Measurements from ENCODE around the gene HS6ST1.
A peak's percentile ranks its signal among the peaks of the same experiment; 100 is the strongest.
"Not testable (repeated sequence)": the region's sequence is repeated elsewhere in the genome, so short reads cannot be mapped to it uniquely, and the experiment has no call there.

HS6ST1 gene

DNA sequence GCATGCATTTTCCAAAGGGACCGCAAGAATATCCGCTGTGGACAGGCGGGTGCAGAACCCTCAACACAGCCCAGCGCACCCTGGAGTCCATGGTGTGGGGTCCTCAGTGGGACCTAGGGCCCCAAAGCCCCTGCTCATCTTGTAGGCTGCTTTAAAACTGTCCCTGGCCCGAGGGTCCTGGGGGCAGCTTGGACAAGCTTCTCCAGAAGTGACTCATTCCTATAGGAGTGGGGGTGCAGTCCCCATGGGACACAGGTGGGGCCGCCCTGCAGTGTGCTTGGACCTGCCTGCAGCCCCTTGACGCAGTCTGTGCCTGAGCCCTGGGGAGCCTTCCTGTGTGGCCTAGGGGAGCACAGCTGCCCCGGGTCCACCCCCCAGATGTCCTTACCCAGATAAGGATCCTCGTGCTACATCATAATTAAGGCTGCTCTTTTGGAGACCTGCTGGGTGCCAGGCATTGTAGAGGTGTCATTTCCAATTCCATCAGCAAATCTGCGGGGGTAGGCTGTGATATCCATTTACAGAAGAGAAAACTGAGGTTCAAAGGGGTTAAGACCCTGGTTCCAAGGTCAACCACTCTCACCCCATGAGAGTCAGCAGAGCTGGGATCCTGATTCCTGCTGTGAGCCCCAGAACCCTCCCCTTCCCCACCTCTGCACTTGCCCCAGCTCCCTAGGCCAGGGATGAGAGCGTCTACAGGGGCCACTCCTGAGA, 1.7 kb upstream of the HS6ST1 start:
- H3K4me3 ChIP-seq (ENCODE audit: low read length in 2 of 2), result no peak overlapping the region
- peaks cover 0 to 1% of the 10 kb centered on the region in 2 donors for H3K36me3 ChIP-seq (ENCODE audit: control insufficient read depth in 2 of 2, insufficient read depth in 2 of 2, low read length in 2 of 2)
- peaks cover 60% of the 10 kb centered on the region for H3K4me1 ChIP-seq (ENCODE audit: control insufficient read depth, insufficient read depth, low read length)
- no peaks in the 10 kb centered on the region for H3K27me3 ChIP-seq (ENCODE audit: control insufficient read depth in 1 of 2, insufficient read depth in 2 of 2, low read length in 2 of 2)
- H3K27ac ChIP-seq (ENCODE audit: low read length), result no peak overlapping the region
- no peak overlapping the region for H3K9ac ChIP-seq (ENCODE audit: low read length in 2 of 2)
- no peaks in the 10 kb centered on the region for H3K9me3 ChIP-seq (ENCODE audit: control insufficient read depth in 2 of 2, low read length in 2 of 2)

DNA sequence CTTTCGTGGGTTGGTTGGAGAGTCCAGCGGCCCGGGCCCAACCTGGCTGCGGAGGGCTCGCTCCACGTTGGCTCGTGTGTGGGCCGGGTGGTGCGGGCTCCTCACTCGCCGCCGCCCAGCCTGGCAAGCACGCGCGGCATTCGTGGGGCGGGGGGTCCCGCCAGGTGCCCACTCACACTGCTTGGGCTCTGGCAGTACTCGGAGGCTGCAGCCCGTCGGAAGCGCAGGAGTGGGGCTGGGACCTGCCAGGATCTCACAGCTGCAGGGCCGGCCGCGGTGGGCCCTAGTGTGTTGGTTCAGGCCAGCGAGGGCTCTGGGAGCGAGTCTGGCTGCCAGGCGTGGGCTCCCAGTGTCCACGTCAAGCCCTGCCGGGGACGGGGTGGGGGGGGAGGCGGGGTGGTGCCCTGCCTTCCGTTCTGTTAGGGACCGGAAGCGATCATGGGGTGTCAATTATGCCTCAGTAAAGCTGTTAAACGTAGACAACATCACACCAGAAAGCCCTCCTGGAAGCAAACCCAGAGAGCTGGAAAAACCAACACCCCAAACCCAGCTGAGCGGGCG, 1.0 kb upstream of the HS6ST1 start:
- Histone ChIP-seq H3K4me1 (ENCODE audit: control insufficient read depth, insufficient read depth, low read length) (peaks cover 59% of the 10 kb centered on the region), H3K9ac (ENCODE audit: low read length in 2 of 2) (no peak overlapping the region), H3K27ac (ENCODE audit: low read length) (no peak overlapping the region), H3K4me3 (ENCODE audit: low read length in 2 of 2) (no peak overlapping the region), H3K36me3 (ENCODE audit: control insufficient read depth in 2 of 2, insufficient read depth in 2 of 2, low read length in 2 of 2) (peaks cover 0 to 2% of the 10 kb centered on the region in 2 donors), H3K27me3 (ENCODE audit: control insufficient read depth in 1 of 2, insufficient read depth in 2 of 2, low read length in 2 of 2) (no peaks in the 10 kb centered on the region), H3K9me3 (ENCODE audit: control insufficient read depth in 2 of 2, low read length in 2 of 2) (no peaks in the 10 kb centered on the region)

DNA sequence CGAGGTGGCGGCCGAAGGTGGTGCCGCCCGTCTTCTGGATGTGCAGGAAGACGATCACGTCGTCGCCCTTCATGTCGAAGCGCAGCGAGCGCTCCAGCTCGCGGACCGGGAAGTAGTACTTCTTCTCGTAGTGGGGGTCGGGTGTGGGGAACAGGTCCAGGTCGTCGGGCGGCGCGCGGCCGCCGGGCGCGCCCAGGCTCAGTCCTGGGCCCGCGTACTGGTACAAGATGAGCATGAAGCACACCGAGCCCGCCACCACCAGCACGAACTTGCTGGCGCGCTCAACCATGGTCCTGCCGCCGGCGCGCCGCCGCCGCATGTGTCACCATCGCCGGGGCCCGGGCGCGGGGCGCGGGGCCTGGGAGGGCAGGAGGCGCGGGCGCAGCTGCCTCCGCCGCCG, 423 bp downstream of the HS6ST1 start:
- not testable (repeated sequence) for H3K27ac ChIP-seq (ENCODE audit: low read length); H3K36me3 ChIP-seq (ENCODE audit: control insufficient read depth in 2 of 2, insufficient read depth in 2 of 2, low read length in 2 of 2); H3K9ac ChIP-seq (ENCODE audit: low read length in 2 of 2); H3K9me3 ChIP-seq (ENCODE audit: control insufficient read depth in 2 of 2, low read length in 2 of 2); H3K27me3 ChIP-seq (ENCODE audit: control insufficient read depth in 1 of 2, insufficient read depth in 2 of 2, low read length in 2 of 2)
- Histone ChIP-seq H3K4me1 (ENCODE audit: control insufficient read depth, insufficient read depth, low read length) (peaks cover 63% of the 10 kb centered on the region), H3K4me3 (ENCODE audit: low read length in 2 of 2) (peak overlapping the region; percentile 46 to 83)

DNA sequence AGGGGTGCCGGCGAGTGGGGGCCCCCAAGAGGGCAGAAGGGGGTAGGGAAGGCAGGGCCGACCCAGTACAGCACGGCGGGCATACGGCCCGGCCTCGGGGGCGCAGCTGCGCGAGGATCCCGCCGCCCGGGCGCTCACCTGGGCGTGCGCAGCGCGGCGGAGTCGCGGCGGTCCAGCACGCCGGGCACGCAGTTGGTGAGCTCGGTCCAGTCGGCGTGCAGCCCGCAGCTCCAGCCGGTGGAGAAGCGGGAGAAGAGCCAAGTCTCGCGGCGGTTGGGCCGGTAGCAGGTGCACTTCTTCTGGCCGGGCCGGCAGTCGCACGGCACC, 806 bp downstream of the HS6ST1 start:
- Histone ChIP-seq H3K4me1 (ENCODE audit: control insufficient read depth, insufficient read depth, low read length) (peaks cover 61% of the 10 kb centered on the region), H3K9ac (ENCODE audit: low read length in 2 of 2) (peak overlapping the region; percentile 60 to 70), H3K4me3 (ENCODE audit: low read length in 2 of 2) (peak overlapping the region; percentile 82 to 83)
- H3K27me3 ChIP-seq (ENCODE audit: control insufficient read depth in 1 of 2, insufficient read depth in 2 of 2, low read length in 2 of 2); H3K27ac ChIP-seq (ENCODE audit: low read length); H3K36me3 ChIP-seq (ENCODE audit: control insufficient read depth in 2 of 2, insufficient read depth in 2 of 2, low read length in 2 of 2); H3K9me3 ChIP-seq (ENCODE audit: control insufficient read depth in 2 of 2, low read length in 2 of 2): not testable (repeated sequence)

DNA sequence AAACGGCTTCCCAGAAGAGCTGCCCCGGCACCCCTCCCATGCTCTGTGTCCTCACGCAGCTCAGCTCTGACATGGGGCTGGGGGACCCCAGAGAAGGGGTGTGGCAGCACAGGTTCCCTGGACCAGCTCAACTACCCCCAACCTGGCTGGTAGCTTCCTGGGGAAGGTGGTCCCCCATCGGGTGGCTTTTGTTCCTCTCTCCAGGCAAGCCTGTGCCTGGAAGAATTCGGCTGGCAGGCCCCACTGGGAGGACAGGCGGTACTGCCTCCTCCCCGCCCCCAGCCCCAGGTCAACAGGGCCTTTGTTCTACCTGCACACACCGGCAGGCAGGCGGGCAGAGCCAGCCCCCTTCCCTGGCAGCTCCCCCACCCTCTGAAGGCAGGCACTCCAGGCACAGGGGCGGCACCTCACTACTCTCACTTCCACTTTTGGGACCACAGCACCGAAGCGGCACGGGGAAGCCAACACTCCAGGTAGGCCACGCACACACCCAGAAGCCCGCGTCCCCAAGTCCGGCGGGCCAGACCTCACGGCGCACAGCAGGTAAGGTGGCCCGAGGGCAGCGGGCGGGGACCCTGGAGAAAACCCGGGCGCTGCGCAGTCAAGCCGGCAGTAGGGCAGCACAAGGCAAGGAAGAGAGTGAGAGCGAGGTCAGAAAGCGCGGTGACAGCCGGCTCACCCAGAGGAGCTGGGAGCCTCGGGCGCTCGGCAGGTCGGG, 1.3 kb downstream of the HS6ST1 start:
- peaks cover 0 to 2% of the 10 kb centered on the region in 2 donors for H3K36me3 ChIP-seq (ENCODE audit: control insufficient read depth in 2 of 2, insufficient read depth in 2 of 2, low read length in 2 of 2)
- no peaks in the 10 kb centered on the region for H3K9me3 ChIP-seq (ENCODE audit: control insufficient read depth in 2 of 2, low read length in 2 of 2)
- H3K27ac ChIP-seq (ENCODE audit: low read length), result no peak overlapping the region
- peaks cover 55% of the 10 kb centered on the region for H3K4me1 ChIP-seq (ENCODE audit: control insufficient read depth, insufficient read depth, low read length)
- peak overlapping the region; percentile 82 to 83 for H3K4me3 ChIP-seq (ENCODE audit: low read length in 2 of 2)
- H3K9ac ChIP-seq (ENCODE audit: low read length in 2 of 2), result peak overlapping the region; percentile 60 to 70
- H3K27me3 ChIP-seq (ENCODE audit: control insufficient read depth in 1 of 2, insufficient read depth in 2 of 2, low read length in 2 of 2), result no peaks in the 10 kb centered on the region

DNA sequence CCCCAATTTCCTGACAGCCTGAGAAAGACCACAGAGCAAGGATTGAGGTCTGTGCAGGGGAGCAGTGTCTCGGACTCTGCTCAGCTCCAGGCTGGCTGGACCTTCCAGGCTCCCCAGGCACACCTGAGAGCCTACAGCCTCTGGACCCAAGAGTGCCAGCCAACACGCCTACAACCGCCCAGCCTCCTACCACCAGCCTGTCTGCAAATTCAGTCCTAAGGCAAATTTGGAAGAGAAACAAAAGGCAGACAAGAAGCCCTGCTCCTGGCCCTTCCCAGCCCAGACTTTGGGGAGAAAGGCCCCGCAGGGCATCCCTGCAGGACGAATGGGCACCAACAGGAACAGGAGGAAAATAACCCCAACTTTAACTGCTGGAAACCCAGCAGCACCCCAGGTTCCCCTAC, 1.9 kb downstream of the HS6ST1 start:
- Histone ChIP-seq H3K9ac (ENCODE audit: low read length in 2 of 2) (peak overlapping the region; percentile 60 to 70), H3K4me1 (ENCODE audit: control insufficient read depth, insufficient read depth, low read length) (peaks cover 52% of the 10 kb centered on the region), H3K9me3 (ENCODE audit: control insufficient read depth in 2 of 2, low read length in 2 of 2) (no peaks in the 10 kb centered on the region), H3K36me3 (ENCODE audit: control insufficient read depth in 2 of 2, insufficient read depth in 2 of 2, low read length in 2 of 2) (peaks cover 0 to 2% of the 10 kb centered on the region in 2 donors), H3K27ac (ENCODE audit: low read length) (no peak overlapping the region), H3K27me3 (ENCODE audit: control insufficient read depth in 1 of 2, insufficient read depth in 2 of 2, low read length in 2 of 2) (no peaks in the 10 kb centered on the region), H3K4me3 (ENCODE audit: low read length in 2 of 2) (peak overlapping the region; percentile 82 to 83)

DNA sequence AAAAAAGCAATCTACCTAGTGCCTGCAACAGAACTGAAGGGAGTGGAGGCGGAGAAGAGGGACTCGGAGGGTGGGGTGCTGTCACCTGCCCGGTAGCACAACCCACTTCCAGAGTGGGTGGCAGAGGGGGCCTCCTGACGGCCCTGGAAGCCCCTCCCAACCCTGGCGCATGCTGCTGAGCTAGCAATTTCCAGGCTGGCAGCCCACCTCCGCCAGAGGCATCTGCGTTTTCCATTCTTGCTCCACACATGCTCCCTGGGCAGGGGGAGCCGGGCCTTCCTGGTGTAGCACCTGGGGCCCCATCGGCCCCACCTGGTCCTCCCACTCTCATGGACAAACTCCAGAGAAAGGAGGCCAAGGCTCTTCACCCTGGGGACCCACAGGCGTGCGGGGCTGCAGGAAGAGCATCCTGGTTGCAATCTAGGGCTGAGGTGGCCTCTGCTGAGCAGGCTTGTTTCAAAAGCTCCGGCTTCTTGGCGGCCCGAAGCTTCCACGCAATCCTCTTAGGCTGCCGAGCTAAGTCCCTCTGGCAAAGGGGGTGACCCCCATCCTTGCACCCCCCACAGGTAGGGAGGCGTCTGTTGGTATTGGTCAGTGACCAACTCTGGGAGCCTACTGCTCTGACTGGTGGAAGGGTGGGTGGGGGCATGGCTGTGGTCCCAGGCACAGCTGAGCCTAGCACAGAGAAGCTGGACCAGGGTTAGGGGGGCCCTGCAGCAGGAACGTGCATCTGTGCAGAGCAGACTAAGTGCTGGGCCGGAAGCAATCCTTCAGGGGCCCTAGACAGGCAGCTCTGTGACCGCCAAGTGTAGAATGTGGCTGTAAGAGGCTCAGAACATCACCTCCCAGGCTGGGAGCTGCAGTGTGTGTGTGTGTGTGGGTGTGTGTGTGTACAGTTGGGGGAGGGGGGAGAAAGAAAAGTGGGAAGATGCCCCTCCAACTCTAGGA, 2.6 kb downstream of the HS6ST1 start:
- H3K36me3 ChIP-seq (ENCODE audit: control insufficient read depth in 2 of 2, insufficient read depth in 2 of 2, low read length in 2 of 2), result peaks cover 0 to 2% of the 10 kb centered on the region in 2 donors
- peak overlapping the region; percentile 60 to 70 for H3K9ac ChIP-seq (ENCODE audit: low read length in 2 of 2)
- no peaks in the 10 kb centered on the region for H3K27me3 ChIP-seq (ENCODE audit: control insufficient read depth in 1 of 2, insufficient read depth in 2 of 2, low read length in 2 of 2)
- H3K4me1 ChIP-seq (ENCODE audit: control insufficient read depth, insufficient read depth, low read length), result peaks cover 50% of the 10 kb centered on the region
- H3K27ac ChIP-seq (ENCODE audit: low read length), result no peak overlapping the region
- H3K9me3 ChIP-seq (ENCODE audit: control insufficient read depth in 2 of 2, low read length in 2 of 2), result no peaks in the 10 kb centered on the region
- H3K4me3 ChIP-seq (ENCODE audit: low read length in 2 of 2), result peak overlapping the region; percentile 82 to 83

DNA sequence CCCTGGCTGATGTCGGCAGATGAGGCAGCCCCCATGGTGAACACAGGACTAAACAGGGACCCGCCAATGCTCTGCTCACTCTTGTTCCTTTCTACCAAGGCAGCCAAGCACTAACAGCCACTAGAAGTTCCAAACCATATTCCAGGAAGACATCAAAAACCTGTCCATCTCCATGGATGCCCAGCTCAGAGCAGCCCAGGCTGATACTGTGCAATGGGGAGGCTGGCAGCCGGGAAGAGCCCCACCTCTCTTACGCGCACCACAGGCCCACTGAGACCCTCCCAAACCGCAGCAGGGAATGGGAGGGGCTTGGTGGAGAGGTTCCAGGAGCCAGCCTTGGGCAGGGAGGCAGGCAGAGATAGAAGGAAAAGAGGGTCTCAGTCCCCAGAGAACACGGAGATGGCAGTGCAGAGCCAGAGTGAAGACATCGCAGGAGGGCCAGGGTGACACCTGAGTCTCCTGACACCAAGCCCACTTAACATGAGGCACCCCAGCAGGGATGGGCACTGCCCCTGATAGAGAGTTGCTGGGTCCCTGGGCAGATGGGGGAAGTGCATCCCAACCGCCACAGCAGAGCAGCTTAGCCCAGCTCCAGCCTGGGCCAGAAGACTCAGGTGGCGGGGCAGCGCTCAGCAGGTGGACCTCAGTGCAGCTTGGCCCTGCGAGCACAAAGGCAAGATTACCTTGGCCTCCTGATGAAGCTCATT, 3.4 kb downstream of the HS6ST1 start:
- peaks cover 56% of the 10 kb centered on the region for H3K4me1 ChIP-seq (ENCODE audit: control insufficient read depth, insufficient read depth, low read length)
- no peak overlapping the region for H3K27ac ChIP-seq (ENCODE audit: low read length)
- peak overlapping the region; percentile 4 to 22 for H3K4me3 ChIP-seq (ENCODE audit: low read length in 2 of 2)
- no peaks in the 10 kb centered on the region for H3K27me3 ChIP-seq (ENCODE audit: control insufficient read depth in 1 of 2, insufficient read depth in 2 of 2, low read length in 2 of 2)
- H3K9me3 ChIP-seq (ENCODE audit: control insufficient read depth in 2 of 2, low read length in 2 of 2), result no peaks in the 10 kb centered on the region
- peaks cover 0 to 2% of the 10 kb centered on the region in 2 donors for H3K36me3 ChIP-seq (ENCODE audit: control insufficient read depth in 2 of 2, insufficient read depth in 2 of 2, low read length in 2 of 2)
- H3K9ac ChIP-seq (ENCODE audit: low read length in 2 of 2), result no peak overlapping the region

DNA sequence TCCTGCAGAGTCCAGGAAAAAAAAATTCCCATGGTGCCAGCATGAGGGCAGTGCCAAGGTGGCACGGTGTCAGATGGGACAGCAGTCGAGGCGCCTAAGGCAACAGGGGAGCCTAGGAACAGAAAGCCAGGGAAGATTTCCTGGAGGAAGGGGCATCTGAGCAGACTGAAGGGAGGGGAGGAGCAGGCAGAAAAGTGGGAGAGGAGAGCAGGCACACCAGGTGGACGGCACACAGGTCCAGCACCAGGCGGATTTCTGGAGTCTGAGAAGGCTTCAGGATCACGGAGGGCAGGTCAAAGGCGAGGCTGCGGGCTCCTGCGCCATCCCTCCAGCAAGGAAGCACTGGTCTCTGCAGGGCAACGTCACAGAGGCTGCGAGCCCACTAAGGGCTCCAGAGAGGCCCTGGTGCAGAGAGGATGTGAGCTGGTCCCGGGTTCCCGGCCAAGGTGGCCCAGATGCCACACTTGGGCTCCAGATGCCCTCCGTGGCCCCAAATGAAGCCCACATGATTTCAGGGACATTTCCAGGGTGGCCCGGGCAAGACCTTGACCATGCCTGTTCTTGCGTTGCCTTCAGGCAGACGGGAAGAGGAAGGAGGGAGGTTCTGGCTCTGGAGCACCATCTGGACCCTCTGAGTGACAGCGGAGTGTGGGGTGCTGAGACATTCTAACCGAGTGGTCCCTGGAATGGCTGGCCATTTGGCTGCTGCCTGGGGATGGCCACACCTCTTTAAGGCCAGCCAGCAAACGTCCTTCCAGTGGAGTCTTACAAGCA, 4.1 kb downstream of the HS6ST1 start:
- Histone ChIP-seq H3K9me3 (ENCODE audit: control insufficient read depth in 2 of 2, low read length in 2 of 2) (no peaks in the 10 kb centered on the region), H3K4me3 (ENCODE audit: low read length in 2 of 2) (no peak overlapping the region), H3K4me1 (ENCODE audit: control insufficient read depth, insufficient read depth, low read length) (peaks cover 63% of the 10 kb centered on the region), H3K27me3 (ENCODE audit: control insufficient read depth in 1 of 2, insufficient read depth in 2 of 2, low read length in 2 of 2) (no peaks in the 10 kb centered on the region), H3K27ac (ENCODE audit: low read length) (no peak overlapping the region), H3K36me3 (ENCODE audit: control insufficient read depth in 2 of 2, insufficient read depth in 2 of 2, low read length in 2 of 2) (peaks cover 0 to 2% of the 10 kb centered on the region in 2 donors), H3K9ac (ENCODE audit: low read length in 2 of 2) (no peak overlapping the region)

Data from stomach smooth muscle (tissue), 2 donors.